Skeletal muscle tissue (tissue), 4 donors: Measurements from ENCODE around the gene VAV3. TPM values are rescaled to one million over a fixed set of nuclear protein-coding genes. Genes with fewer than 3 reads are reported as not detected.
"Not testable (repeated sequence)": the region's sequence is repeated elsewhere in the genome, so short reads cannot be mapped to it uniquely, and the experiment has no call there.

Experiments
- H3K27ac ChIP-seq: one replicate; pipeline ENCODE4 v1.7.0; 2013; ENCODE audit warnings: mild to moderate bottlenecking, low read depth, low read length, inconsistent platforms
- H3K27me3 ChIP-seq, 3 donors: one replicate each; pipeline ENCODE4 v1.7.0; 2013; ENCODE audit warnings: low read length in 3 of 3; ENCODE audit not compliant: control insufficient read depth in 3 of 3, insufficient read depth in 3 of 3
- H3K36me3 ChIP-seq, 3 donors: one replicate each; pipeline ENCODE4 v1.7.0; 2013; ENCODE audit warnings: low read length in 3 of 3; ENCODE audit not compliant: control insufficient read depth in 3 of 3, insufficient read depth in 3 of 3
- H3K4me1 ChIP-seq, 3 donors: one replicate each; pipeline ENCODE4 v1.7.0; 2013; ENCODE audit warnings: low read length in 3 of 3, mild to moderate bottlenecking in 3 of 3; ENCODE audit not compliant: control insufficient read depth in 3 of 3, insufficient read depth in 3 of 3
- H3K4me3 ChIP-seq, 3 donors: one replicate each; pipeline ENCODE4 v1.7.0; 2013; ENCODE audit warnings: low read length in 3 of 3
- H3K9ac ChIP-seq, 3 donors: one replicate each; pipeline ENCODE4 v1.7.0; 2013; ENCODE audit warnings: low read length in 3 of 3, mild to moderate bottlenecking in 3 of 3, moderate library complexity in 2 of 3, low read depth in 1 of 3
- H3K9me3 ChIP-seq, 3 donors: one replicate each; pipeline ENCODE4 v1.7.0; 2013; ENCODE audit warnings: low read length in 3 of 3; ENCODE audit not compliant: control insufficient read depth in 3 of 3
- total RNA-seq: library from RNA; depleted of rRNA; stranded (reverse); fragments of >200 nt; gene quantifications from one replicate; pipeline ENCODE4 v1.2.3, GENCODE V29; 2014
- donor health status: Osteomylitis.

VAV3 gene
- total RNA-seq, 1 donor from 2014 or later = 11.0 TPM

- no peaks in the 10 kb centered on the region for H3K36me3 ChIP-seq
- no peak overlapping the region for H3K4me3 ChIP-seq
- no peak overlapping the region for H3K27ac ChIP-seq
- H3K4me1 ChIP-seq = no peaks in the 10 kb centered on the region
- H3K9ac ChIP-seq = no peak overlapping the region
- no peaks in the 10 kb centered on the region for H3K9me3 ChIP-seq
- no peaks in the 10 kb centered on the region for H3K27me3 ChIP-seq
Measured at GRCh38 chr1:107653765-107654164, 311.2 kb downstream of the VAV3 start.

GRCh38 chr1:107653005-107653404 is 312.0 kb downstream of the VAV3 start:
- H3K27ac ChIP-seq = no peak overlapping the region
- H3K4me1 ChIP-seq = no peaks in the 10 kb centered on the region
- no peaks in the 10 kb centered on the region for H3K36me3 ChIP-seq
- no peak overlapping the region for H3K4me3 ChIP-seq
- no peaks in the 10 kb centered on the region for H3K27me3 ChIP-seq
- no peaks in the 10 kb centered on the region for H3K9me3 ChIP-seq
- H3K9ac ChIP-seq = no peak overlapping the region

- H3K9me3 ChIP-seq, H3K4me3 ChIP-seq, H3K9ac ChIP-seq, H3K4me1 ChIP-seq, H3K27me3 ChIP-seq, H3K27ac ChIP-seq, H3K36me3 ChIP-seq: not testable (repeated sequence)
Measured at GRCh38 chr1:107650825-107651224, 314.2 kb downstream of the VAV3 start.

- no peak overlapping the region for H3K27ac ChIP-seq
- no peaks in the 10 kb centered on the region for H3K36me3 ChIP-seq
- no peaks in the 10 kb centered on the region for H3K9me3 ChIP-seq
- no peaks in the 10 kb centered on the region for H3K27me3 ChIP-seq
- H3K4me3 ChIP-seq = no peak overlapping the region
- no peak overlapping the region for H3K9ac ChIP-seq
- no peaks in the 10 kb centered on the region for H3K4me1 ChIP-seq
Measured at GRCh38 chr1:107649023-107649422, 316.0 kb downstream of the VAV3 start.

GRCh38 chr1:107648071-107648470 is 316.9 kb downstream of the VAV3 start:
- H3K36me3 ChIP-seq = no peaks in the 10 kb centered on the region
- H3K4me1 ChIP-seq = no peaks in the 10 kb centered on the region
- H3K9me3 ChIP-seq = no peaks in the 10 kb centered on the region
- no peak overlapping the region for H3K9ac ChIP-seq
- no peak overlapping the region for H3K27ac ChIP-seq
- H3K27me3 ChIP-seq = no peaks in the 10 kb centered on the region
- H3K4me3 ChIP-seq = no peak overlapping the region

GRCh38 chr1:107647012-107647411 is 318.0 kb downstream of the VAV3 start:
- Histone ChIP-seq H3K36me3 (no peaks in the 10 kb centered on the region), H3K9me3 (no peaks in the 10 kb centered on the region), H3K27ac (no peak overlapping the region), H3K9ac (no peak overlapping the region), H3K4me3 (no peak overlapping the region), H3K4me1 (no peaks in the 10 kb centered on the region), H3K27me3 (no peaks in the 10 kb centered on the region)

GRCh38 chr1:107643766-107644165 is 321.2 kb downstream of the VAV3 start:
- no peak overlapping the region for H3K27ac ChIP-seq
- no peak overlapping the region for H3K4me3 ChIP-seq
- H3K9me3 ChIP-seq = no peaks in the 10 kb centered on the region
- H3K9ac ChIP-seq = no peak overlapping the region
- H3K4me1 ChIP-seq = no peaks in the 10 kb centered on the region
- H3K36me3 ChIP-seq = no peaks in the 10 kb centered on the region
- H3K27me3 ChIP-seq = no peaks in the 10 kb centered on the region

GRCh38 chr1:107640207-107640606 is 324.8 kb downstream of the VAV3 start:
- Histone ChIP-seq H3K4me1 (no peaks in the 10 kb centered on the region), H3K27ac (no peak overlapping the region), H3K9me3 (no peaks in the 10 kb centered on the region), H3K4me3 (no peak overlapping the region), H3K9ac (no peak overlapping the region), H3K27me3 (no peaks in the 10 kb centered on the region), H3K36me3 (no peaks in the 10 kb centered on the region)

GRCh38 chr1:107637101-107637500 is 327.9 kb downstream of the VAV3 start:
- H3K9me3 ChIP-seq = no peaks in the 10 kb centered on the region
- H3K9ac ChIP-seq = no peak overlapping the region
- no peak overlapping the region for H3K4me3 ChIP-seq
- no peaks in the 10 kb centered on the region for H3K36me3 ChIP-seq
- H3K27ac ChIP-seq = no peak overlapping the region
- no peaks in the 10 kb centered on the region for H3K4me1 ChIP-seq
- no peaks in the 10 kb centered on the region for H3K27me3 ChIP-seq

GRCh38 chr1:107633596-107633995 is 331.4 kb downstream of the VAV3 start:
- no peaks in the 10 kb centered on the region for H3K27me3 ChIP-seq
- H3K4me3 ChIP-seq = no peak overlapping the region
- H3K9ac ChIP-seq = no peak overlapping the region
- no peaks in the 10 kb centered on the region for H3K4me1 ChIP-seq
- H3K9me3 ChIP-seq = no peaks in the 10 kb centered on the region
- H3K27ac ChIP-seq = no peak overlapping the region
- H3K36me3 ChIP-seq = no peaks in the 10 kb centered on the region
